AG04450 (cell line): ENCODE results near the gene NANOS1. TPM values are rescaled to one million over a fixed set of nuclear protein-coding genes. Genes with fewer than 3 reads are reported as not detected.
"Not testable (repeated sequence)": the region's sequence is repeated elsewhere in the genome, so short reads cannot be mapped to it uniquely, and the experiment has no call there.

Source experiments
- CTCF ChIA-PET: fragments of 300-600, 350-600 bp; formaldehyde crosslinking; extraction: SDS; loops from one replicate; lab custom pipeline; 2022; ENCODE audit warnings: antibody characterized with exemption, inconsistent platforms; lab: Charles Lee
- POLR2A ChIA-PET: fragments of 350-600 bp; formaldehyde crosslinking; extraction: SDS; loops from one replicate; lab custom pipeline; 2021; ENCODE audit warnings: antibody characterized with exemption, inconsistent platforms; lab: Yijun Ruan, JAX
- DNase-seq: peaks from one replicate; pipeline ENCODE4 v3.0.0-alpha.2; 2011; ENCODE audit warnings: low read depth, low spot score
- H3K27ac ChIP-seq: one replicate; pipeline ENCODE4 v1.5.1; 2012; ENCODE audit warnings: low read depth, low read length, control low read depth
- H3K27me3 ChIP-seq: one replicate; pipeline ENCODE4 v1.6.0; 2012; ENCODE audit warnings: low read length; ENCODE audit not compliant: control insufficient read depth, insufficient read depth
- H3K4me3 ChIP-seq: 2 replicates; pipeline ENCODE4 v1.5.1; 2011; ENCODE audit warnings: mild to moderate bottlenecking, low read depth, low read length, control low read depth
- H3K9me3 ChIP-seq: 2 replicates; pipeline ENCODE4 v1.5.1; 2012; ENCODE audit warnings: low read length; ENCODE audit not compliant: control insufficient read depth, insufficient read depth
- polyA plus RNA-seq: library from polyadenylated mRNA; depleted of rRNA; stranded (reverse); fragments of >200 nt; gene quantifications from 2 replicates; pipeline ENCODE4 v1.2.3, GENCODE V29; 2011
- TF ChIP-seq, protein P1 (sequence below): IDR thresholded peaks from 2 replicates; pipeline ENCODE4 v1.5.1; 2011; ENCODE audit warnings: low read depth, low read length, control low read depth, inconsistent platforms

The NANOS1 gene
- polyA plus RNA-seq, 1 experiment = 0.95 TPM

DNA sequence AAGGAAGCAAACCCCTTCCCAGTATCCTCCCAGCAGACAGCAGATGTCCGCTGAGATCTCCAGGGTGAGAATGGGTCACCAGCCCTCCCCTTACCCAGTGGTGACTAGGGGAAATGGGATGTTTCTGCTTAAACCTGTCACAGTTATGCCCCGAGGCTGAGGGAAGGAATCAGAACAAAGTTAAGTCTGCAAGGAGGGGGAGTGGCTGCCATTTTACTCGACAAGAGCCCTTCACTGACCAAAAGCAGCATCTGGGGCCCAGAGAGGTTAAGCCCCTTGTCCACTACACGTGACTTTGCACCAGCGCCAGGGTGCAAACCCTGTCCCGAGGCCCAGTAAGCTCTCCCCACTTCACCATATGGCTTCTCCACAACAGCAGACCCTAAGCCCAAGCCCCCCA is 4.6 kb upstream of the NANOS1 start:
- TF ChIP-seq, protein P1, sequence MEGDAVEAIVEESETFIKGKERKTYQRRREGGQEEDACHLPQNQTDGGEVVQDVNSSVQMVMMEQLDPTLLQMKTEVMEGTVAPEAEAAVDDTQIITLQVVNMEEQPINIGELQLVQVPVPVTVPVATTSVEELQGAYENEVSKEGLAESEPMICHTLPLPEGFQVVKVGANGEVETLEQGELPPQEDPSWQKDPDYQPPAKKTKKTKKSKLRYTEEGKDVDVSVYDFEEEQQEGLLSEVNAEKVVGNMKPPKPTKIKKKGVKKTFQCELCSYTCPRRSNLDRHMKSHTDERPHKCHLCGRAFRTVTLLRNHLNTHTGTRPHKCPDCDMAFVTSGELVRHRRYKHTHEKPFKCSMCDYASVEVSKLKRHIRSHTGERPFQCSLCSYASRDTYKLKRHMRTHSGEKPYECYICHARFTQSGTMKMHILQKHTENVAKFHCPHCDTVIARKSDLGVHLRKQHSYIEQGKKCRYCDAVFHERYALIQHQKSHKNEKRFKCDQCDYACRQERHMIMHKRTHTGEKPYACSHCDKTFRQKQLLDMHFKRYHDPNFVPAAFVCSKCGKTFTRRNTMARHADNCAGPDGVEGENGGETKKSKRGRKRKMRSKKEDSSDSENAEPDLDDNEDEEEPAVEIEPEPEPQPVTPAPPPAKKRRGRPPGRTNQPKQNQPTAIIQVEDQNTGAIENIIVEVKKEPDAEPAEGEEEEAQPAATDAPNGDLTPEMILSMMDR = no peak
- H3K27me3 ChIP-seq = peaks cover 5% of the 10 kb centered on the region
- H3K27ac ChIP-seq = no peak overlapping the region
- no peaks in the 10 kb centered on the region for H3K9me3 ChIP-seq
- no peak for DNase-seq
- CTCF ChIA-PET = no interaction called here
- POLR2A ChIA-PET = no interaction called here
- no peak overlapping the region for H3K4me3 ChIP-seq

DNA sequence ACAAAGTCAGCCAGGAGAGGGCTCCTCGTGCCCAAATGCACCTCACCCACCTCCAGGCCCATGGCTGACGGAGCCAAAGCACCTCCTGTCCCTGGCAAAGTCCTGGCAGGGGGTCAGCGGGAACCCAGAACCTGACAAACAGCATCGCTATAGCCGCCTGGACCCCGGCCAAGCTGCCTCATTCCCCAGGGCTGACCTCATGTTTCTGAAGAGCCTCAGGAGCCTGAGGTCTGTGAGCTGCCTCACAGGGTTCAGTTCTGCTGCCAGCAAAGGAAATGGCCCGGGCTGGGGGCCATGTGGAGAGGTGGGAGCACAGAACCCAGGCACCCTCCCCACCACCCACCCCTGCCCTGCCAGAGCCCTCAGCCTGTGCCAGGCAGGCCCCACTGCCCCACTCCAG is 4.2 kb upstream of the NANOS1 start:
- peaks cover 5% of the 10 kb centered on the region for H3K27me3 ChIP-seq
- H3K4me3 ChIP-seq = no peak overlapping the region
- DNase-seq = no peak
- no peaks in the 10 kb centered on the region for H3K9me3 ChIP-seq
- POLR2A ChIA-PET = no interaction called here
- CTCF ChIA-PET = no interaction called here
- H3K27ac ChIP-seq = no peak overlapping the region
- TF ChIP-seq, protein P1 = no peak

DNA sequence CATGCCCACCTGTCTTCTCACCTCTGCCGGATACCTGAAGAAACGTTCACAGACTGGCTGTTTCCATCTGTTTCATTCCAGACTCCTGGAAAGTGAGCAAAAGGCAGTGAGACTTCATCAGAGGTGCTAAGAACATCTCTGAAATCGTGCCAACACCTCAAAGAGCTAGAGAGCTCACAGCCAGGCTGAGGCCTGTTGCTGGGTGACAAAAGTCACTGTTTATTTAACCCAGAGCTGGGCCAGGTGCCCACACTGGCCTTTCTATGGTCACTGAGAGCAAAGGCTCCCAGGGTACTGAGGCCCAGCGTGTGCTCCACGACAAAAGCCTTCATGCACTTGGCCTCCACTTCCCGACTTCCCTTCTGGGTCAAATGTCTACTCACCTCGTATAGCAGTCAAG is 3.7 kb upstream of the NANOS1 start:
- TF ChIP-seq, protein P1 = no peak
- DNase-seq = no peak
- Histone ChIP-seq H3K27me3 (peaks cover 5% of the 10 kb centered on the region), H3K9me3 (no peaks in the 10 kb centered on the region), H3K4me3 (no peak overlapping the region), H3K27ac (no peak overlapping the region)
- POLR2A ChIA-PET = no interaction called here
- CTCF ChIA-PET = no interaction called here

DNA sequence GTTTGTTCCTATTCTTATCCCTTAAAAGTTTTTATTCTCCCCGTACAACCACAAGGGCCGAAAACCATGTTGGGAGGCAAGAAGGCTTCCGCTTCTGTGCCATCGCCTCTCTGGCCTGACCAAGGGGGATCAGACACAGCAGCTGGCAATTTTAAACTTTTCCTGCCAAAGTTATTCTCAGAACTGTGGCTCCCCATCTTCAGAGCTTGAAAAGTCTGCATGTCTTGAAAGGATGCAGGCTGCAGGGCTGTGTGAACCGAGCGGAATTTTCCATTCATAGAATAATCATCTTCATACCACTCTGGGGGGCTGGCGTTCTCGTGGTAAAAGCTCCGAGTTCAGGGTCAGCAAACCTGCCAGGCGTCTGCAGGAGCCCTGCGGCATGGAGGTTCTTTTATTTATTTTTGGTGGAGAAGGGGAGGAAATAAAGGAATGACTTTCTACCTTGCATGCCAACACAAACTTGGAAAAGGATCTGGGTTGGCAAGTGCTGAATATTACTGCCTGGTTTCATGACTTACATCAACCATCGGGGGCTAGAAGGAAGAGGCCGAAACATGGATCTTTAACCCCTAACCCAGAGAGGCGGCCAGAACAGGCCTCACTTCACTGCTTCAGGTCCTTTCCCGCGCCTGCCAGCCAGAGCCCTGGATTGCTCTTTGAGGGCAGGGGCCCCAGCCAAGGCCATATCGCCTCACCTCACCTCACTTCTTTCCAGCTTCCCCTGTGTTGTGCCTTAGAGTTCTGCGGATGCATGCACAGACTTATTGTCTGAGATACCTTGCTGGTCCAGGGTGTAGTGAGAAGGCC is 3.0 kb upstream of the NANOS1 start:
- Histone ChIP-seq H3K4me3 (no peak overlapping the region), H3K27ac (no peak overlapping the region), H3K27me3 (peaks cover 4% of the 10 kb centered on the region), H3K9me3 (no peaks in the 10 kb centered on the region)
- TF ChIP-seq, protein P1 = no peak
- no peak for DNase-seq
- POLR2A ChIA-PET = no interaction called here
- CTCF ChIA-PET = no interaction called here

DNA sequence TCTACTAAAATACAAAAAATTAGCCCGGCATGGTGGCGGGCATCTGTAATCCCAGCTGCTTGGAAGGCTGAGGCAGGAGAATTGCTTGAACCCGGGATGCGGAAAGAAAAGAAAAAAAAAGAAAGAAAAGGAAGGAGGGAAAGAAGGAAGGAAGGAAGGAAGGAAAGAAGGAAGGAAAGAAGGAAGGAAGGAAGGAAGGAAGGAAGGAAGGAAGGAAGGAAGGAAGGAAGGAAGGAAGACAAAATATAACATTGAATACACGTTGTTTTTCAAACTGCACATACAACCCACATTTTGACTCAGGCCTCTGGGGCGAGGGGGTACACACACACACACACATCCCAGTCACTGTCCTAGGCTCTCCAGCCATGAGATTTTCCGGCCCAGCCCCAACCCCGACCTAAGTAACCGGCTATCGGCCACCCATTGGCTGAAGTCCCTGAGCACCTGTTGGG is 1.0 kb upstream of the NANOS1 start:
- DNase-seq, H3K27ac ChIP-seq, H3K9me3 ChIP-seq, H3K27me3 ChIP-seq, H3K4me3 ChIP-seq: not testable (repeated sequence)
- ChIA-PET POLR2A (interaction anchor here (0.9 to 1.4 kb wide), 2 partner anchors 12 to 22 kb away, joined by 3 to 10 read pairs; no protein-coding TSS in a partner anchor), CTCF (interaction anchor here (0.6 kb wide), 1 partner anchor 58 kb away, joined by 3 read pairs; no protein-coding TSS in a partner anchor)
